CD14-positive monocyte (primary cell): ENCODE measurements around the gene C22orf15. TPM values are rescaled to one million over a fixed set of nuclear protein-coding genes. Genes with fewer than 3 reads are reported as not detected.
A peak's percentile ranks its signal among the peaks of the same experiment; 100 is the strongest.

Source experiments
- DNase-seq, 3 donors: peaks; one replicate each; pipeline ENCODE4 v3.0.0-alpha.2; 2011 to 2022
- H2AFZ ChIP-seq: 2 replicates; pipeline ENCODE4 v1.6.0; 2012; ENCODE audit warnings: mild to moderate bottlenecking, low read depth, low read length, inconsistent platforms; ENCODE audit not compliant: insufficient read depth, poor library complexity, severe bottlenecking
- H3K27ac ChIP-seq, 2 donors: 1 replicate in 1 of 2; 2 replicates in 1 of 2; pipeline ENCODE4 v1.5.1; 2012 to 2013; ENCODE audit warnings: low read length in 2 of 2, control low read depth in 1 of 2, inconsistent platforms in 1 of 2, low read depth in 1 of 2, mild to moderate bottlenecking in 1 of 2
- H3K27me3 ChIP-seq, 2 donors: one replicate each; pipeline versions ENCODE4 v1.6.0 to v1.6.1; 2011 to 2013; ENCODE audit warnings: low read length in 2 of 2; ENCODE audit not compliant: control insufficient read depth in 2 of 2, insufficient read depth in 2 of 2
- H3K36me3 ChIP-seq, 2 donors: replicated peaks in 1 of 2; 1 replicate in 1 of 2; 2 replicates in 1 of 2; pipeline versions ENCODE4 v1.5.1 to v1.6.1; 2012 to 2013; ENCODE audit warnings: low read length in 2 of 2, control low read depth in 1 of 2, inconsistent platforms in 1 of 2, mild to moderate bottlenecking in 1 of 2; ENCODE audit not compliant: insufficient read depth in 2 of 2, control insufficient read depth in 1 of 2
- H3K4me1 ChIP-seq, 2 donors: 1 replicate in 1 of 2; 2 replicates in 1 of 2; pipeline versions ENCODE4 v1.5.1 to v1.6.1; 2012 to 2013; ENCODE audit warnings: low read length in 2 of 2, control low read depth in 1 of 2, inconsistent platforms in 1 of 2, mild to moderate bottlenecking in 1 of 2, moderate library complexity in 1 of 2; ENCODE audit not compliant: insufficient read depth in 2 of 2, control insufficient read depth in 1 of 2
- H3K4me2 ChIP-seq: replicated peaks from 2 replicates; pipeline ENCODE3; 2012; ENCODE audit warnings: low read length, moderate library complexity, mild to moderate bottlenecking; ENCODE audit not compliant: poor library complexity, severe bottlenecking; ENCODE audit errors: extremely low read depth
- H3K4me3 ChIP-seq, 3 experiments: fragments of 200-600 bp in 1 of 3; sonication (generic) in 1 of 3; replicated peaks in 1 of 3; 1 replicate in 2 of 3; 2 replicates in 1 of 3; pipeline ENCODE4 v1.5.1; 2011 to 2013; ENCODE audit warnings: low read length in 3 of 3, mild to moderate bottlenecking in 3 of 3, control low read depth in 2 of 3, low read depth in 2 of 3, inconsistent platforms in 1 of 3, moderate library complexity in 1 of 3
- H3K79me2 ChIP-seq: 2 replicates; pipeline ENCODE4 v1.6.0; 2012; ENCODE audit warnings: mild to moderate bottlenecking, control low read depth, inconsistent platforms, low read length, moderate library complexity; ENCODE audit not compliant: insufficient read depth
- H3K9ac ChIP-seq: 2 replicates; pipeline ENCODE4 v1.6.0; 2017; ENCODE audit warnings: low read length, mild to moderate bottlenecking; ENCODE audit not compliant: insufficient read depth, poor library complexity, severe bottlenecking
- H3K9me3 ChIP-seq, 2 donors: replicated peaks in 1 of 2; 1 replicate in 1 of 2; 2 replicates in 1 of 2; pipeline versions ENCODE4 v1.5.1 to v1.6.1; 2012 to 2013; ENCODE audit warnings: low read length in 2 of 2, control low read depth in 1 of 2; ENCODE audit not compliant: control insufficient read depth in 1 of 2, insufficient read depth in 1 of 2
- H4K20me1 ChIP-seq: 2 replicates; pipeline ENCODE4 v1.6.0; 2012; ENCODE audit warnings: mild to moderate bottlenecking, low read length, control low read depth, moderate library complexity; ENCODE audit not compliant: insufficient read depth
- H3K27ac Mint-ChIP-seq, 7 donors: one replicate each; pipeline ENCODE4 v1.8.0; 2020; ENCODE audit warnings: mild to moderate bottlenecking in 7 of 7, mixed read lengths in 7 of 7, moderate library complexity in 6 of 7, inconsistent platforms in 2 of 7
- H3K27me3 Mint-ChIP-seq, 3 donors: one replicate each; pipeline ENCODE4 v1.8.0; 2021 to 2022; ENCODE audit warnings: low read depth in 3 of 3, mild to moderate bottlenecking in 3 of 3, mixed read lengths in 3 of 3, moderate library complexity in 3 of 3, inconsistent platforms in 1 of 3
- H3K36me3 Mint-ChIP-seq, 2 donors: one replicate each; pipeline ENCODE4 v1.8.0; 2020; ENCODE audit warnings: mixed read lengths in 2 of 2, inconsistent platforms in 1 of 2, mild to moderate bottlenecking in 1 of 2
- H3K4me1 Mint-ChIP-seq: one replicate; pipeline ENCODE4 v1.8.0; 2020; ENCODE audit warnings: mild to moderate bottlenecking, mixed read lengths
- H3K4me3 Mint-ChIP-seq, 2 donors: one replicate each; pipeline ENCODE4 v1.8.0; 2020; ENCODE audit warnings: mild to moderate bottlenecking in 2 of 2, mixed read lengths in 2 of 2, moderate library complexity in 1 of 2
- H3K9me3 Mint-ChIP-seq, 7 donors: one replicate each; pipeline ENCODE4 v1.8.0; 2020 to 2022; ENCODE audit warnings: mixed read lengths in 7 of 7, mild to moderate bottlenecking in 6 of 7, moderate library complexity in 6 of 7, inconsistent platforms in 2 of 7
- CTCF ChIP-seq: fragments of 200-600 bp; IDR thresholded peaks from one replicate; pipeline ENCODE4 v1.8.0; 2022; ENCODE audit warnings: antibody characterized with exemption, mild to moderate bottlenecking
- whole genome bisulfite sequencing: methylation state at CpG from one replicate; pipeline ENCODE4 v1.1.5; 2013; ENCODE audit warnings: missing lambda C conversion rate; ENCODE audit not compliant: insufficient coverage; 5-methylcytosine and 5-hydroxymethylcytosine counted together
- intact Hi-C, 2 donors: fragments of 100-400 bp; cut with micrococcal nuclease; formaldehyde crosslinking; loops; one replicate each; pipeline versions ENCODE4 v1.15.0 to v1.15.1; 2023
- polyA plus RNA-seq, 3 donors: library from polyadenylated mRNA; depleted of rRNA in 1 of 3; unstranded in 2 of 3; stranded (reverse) in 1 of 3; fragments of 300-500 nt in 2 of 3; fragments of >200 nt in 1 of 3; fragmentation: Illumina TruSeq in 2 of 3; gene quantifications; 1 replicate in 2 of 3; 2 replicates in 1 of 3; pipeline ENCODE4 v1.2.3, GENCODE V29; 2012 to 2021

Gene C22orf15
- polyA plus RNA-seq, 3 donors: 0.29 TPM; not detected in 2

DNA sequence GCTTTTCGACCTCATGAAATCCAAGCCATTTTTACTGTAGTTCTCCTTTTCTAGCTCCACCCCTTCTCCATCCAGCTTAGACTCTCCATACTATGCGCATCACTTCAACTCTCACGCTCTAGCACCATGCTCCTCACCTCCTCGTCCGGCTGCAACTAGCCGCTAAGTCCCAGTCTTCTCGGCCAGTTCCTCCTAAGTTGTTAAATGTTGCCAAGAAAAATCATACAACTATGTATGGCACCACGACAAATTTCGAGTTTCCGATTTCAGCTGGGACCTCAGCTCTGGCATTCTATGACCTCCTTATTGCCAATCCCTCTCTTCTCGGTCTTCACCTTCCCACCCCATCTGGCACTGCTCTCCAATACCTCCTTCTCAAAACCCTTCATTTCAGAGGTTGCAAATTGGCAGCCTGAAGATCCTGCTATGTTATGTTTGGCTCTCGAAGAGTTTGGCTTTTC lies 12.9 kb upstream of the C22orf15 start:
- H3K27ac Mint-ChIP-seq: peak overlapping the region in 1 of 7 donors; percentile 13
- H2AFZ ChIP-seq: peak overlapping the region; percentile 98

GRCh38 chr22:23750367-23750713 lies 12.4 kb upstream of the C22orf15 start:
- Histone ChIP-seq H3K27me3 (no peaks in the 10 kb centered on the region), H2AFZ (peak overlapping the region; percentile 98), H3K4me2 (peak overlapping the region; percentile 98), H3K4me1 (peaks cover 22 to 26% of the 10 kb centered on the region in 2 donors), H3K79me2 (peaks cover 6% of the 10 kb centered on the region), H3K9me3 (no peaks in the 10 kb centered on the region), H3K27ac (peak overlapping the region in 1 of 2 donors; percentile 87), H3K9ac (peak overlapping the region; percentile 81), H3K36me3 (no peaks in the 10 kb centered on the region), H3K4me3 (peak overlapping the region; percentile 50 to 86 (median 76)), H4K20me1 (no peaks in the 10 kb centered on the region)
- peak overlapping the region; percentile 80 to 92 for H3K4me3 Mint-ChIP-seq
- H3K9me3 Mint-ChIP-seq: peaks cover 0 to 2% (median 0%) of the 10 kb centered on the region in 7 donors
- no peak for DNase-seq
- H3K27ac Mint-ChIP-seq: peak overlapping the region in 6 of 7 donors; percentile 18 to 89 (median 64)
- no peaks in the 10 kb centered on the region for H3K36me3 Mint-ChIP-seq
- no peak for TF ChIP-seq CTCF
- intact Hi-C loops: no loop called here
- WGBS: 27% methylated on average over 5 of the region's 5 CpGs
- peaks cover 30% of the 10 kb centered on the region for H3K4me1 Mint-ChIP-seq
- no peaks in the 10 kb centered on the region for H3K27me3 Mint-ChIP-seq

More for the DNA sequence above, 12.9 kb upstream of the C22orf15 start:
- intact Hi-C loops: no loop called here
- no peaks in the 10 kb centered on the region for H3K27me3 Mint-ChIP-seq
- no peak for TF ChIP-seq CTCF
- Histone ChIP-seq H3K4me3 (peak overlapping the region in 1 of 3 experiments; percentile 86), H3K27me3 (no peaks in the 10 kb centered on the region), H3K4me2 (peak overlapping the region; percentile 98), H4K20me1 (no peaks in the 10 kb centered on the region), H3K9ac (no peak overlapping the region), H3K9me3 (no peaks in the 10 kb centered on the region), H3K4me1 (peaks cover 22 to 26% of the 10 kb centered on the region in 2 donors), H3K79me2 (peaks cover 6% of the 10 kb centered on the region), H3K36me3 (peaks cover under 1 to 4% of the 10 kb centered on the region in 2 donors), H3K27ac (no peak overlapping the region)
- H3K4me3 Mint-ChIP-seq: peak overlapping the region; percentile 80 to 92
- 72% methylated on average over 12 of the region's 12 CpGs for WGBS
- H3K4me1 Mint-ChIP-seq: peaks cover 30% of the 10 kb centered on the region
- no peak for DNase-seq
- peaks cover 0 to 2% (median 0%) of the 10 kb centered on the region in 7 donors for H3K9me3 Mint-ChIP-seq
- H3K36me3 Mint-ChIP-seq: peaks cover 1 to 4% of the 10 kb centered on the region in 2 donors
